Measurements from ENCODE around the gene NLRP3.
"Not testable (repeated sequence)": the region's sequence is repeated elsewhere in the genome, so short reads cannot be mapped to it uniquely, and the experiment has no call there.

DNA sequence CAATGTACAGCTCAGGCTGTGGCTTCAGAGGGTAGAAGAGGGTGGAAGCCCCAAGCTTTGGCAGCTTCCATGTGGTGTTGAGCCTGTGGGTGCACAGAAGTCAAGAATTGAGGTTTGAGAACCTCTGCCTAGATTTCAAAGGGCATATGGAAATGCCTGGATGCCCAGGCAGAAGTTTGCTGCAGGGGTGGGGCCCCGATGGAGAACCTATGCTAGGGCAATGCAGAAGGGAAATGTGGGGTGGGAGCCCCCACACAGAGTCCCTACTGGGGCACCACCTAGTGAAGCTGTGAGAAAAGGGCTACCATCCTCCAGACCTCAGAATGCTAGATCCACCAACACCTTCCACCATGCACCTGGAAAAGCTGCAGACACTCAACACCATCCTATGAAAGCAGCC is 49.6 kb upstream of the NLRP3 start:
- not testable (repeated sequence) for TF ChIP-seq EZH2 (IDR thresholded peaks at IDR 0.05; ENCODE audit: insufficient read depth, poor library complexity, severe bottlenecking); EZH2phosphoT487 (IDR thresholded peaks at IDR 0.05; ENCODE audit: insufficient read depth, low read depth)
